ENCODE results near the gene STK32B. TPM values are rescaled to one million over a fixed set of nuclear protein-coding genes. Genes with fewer than 3 reads are reported as not detected.
A peak's percentile ranks its signal among the peaks of the same experiment; 100 is the strongest.

Gene STK32B
- polyA plus RNA-seq, 2 of the 4 experiments (the other 2 are of a cell fraction): 7.6 to 12.1 TPM

DNA sequence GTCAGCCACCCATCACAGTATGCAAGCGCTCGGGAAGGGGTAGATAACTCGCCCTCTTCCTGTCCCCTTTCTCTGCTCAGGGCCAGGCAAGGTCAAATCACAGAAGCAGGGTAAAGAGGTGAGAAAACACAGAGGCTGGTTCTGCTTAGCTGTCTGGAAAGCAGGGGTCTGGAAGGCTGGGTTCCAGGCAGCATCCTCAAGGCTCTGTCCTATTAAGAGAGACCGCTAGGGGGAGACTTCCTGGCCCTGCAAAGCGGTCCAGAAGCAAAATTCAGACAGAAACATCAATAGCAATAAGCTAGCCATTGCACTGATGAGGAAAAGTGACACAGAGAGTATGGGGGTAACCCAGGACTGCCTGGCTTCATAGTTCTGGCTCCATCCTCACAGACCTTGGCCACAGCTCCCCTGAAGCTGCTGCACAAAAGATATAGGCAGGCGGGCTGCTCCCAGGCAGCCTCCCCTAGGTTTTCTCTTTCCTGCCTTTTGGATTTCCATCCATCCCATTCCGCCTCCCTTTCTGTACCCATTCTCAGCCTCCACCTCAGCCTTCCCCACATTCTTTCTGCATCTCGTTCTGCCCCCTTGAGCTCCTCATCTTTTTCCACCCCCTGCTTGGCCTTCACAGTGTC, 348.6 kb downstream of the STK32B start:
- H3K4me3 ChIP-seq: no peak overlapping the region
- WGBS (ENCODE audit: missing lambda C conversion rate): 69% methylated on average over 8 of the region's 8 CpGs
- no peaks in the 10 kb centered on the region; the same call in 1 of the 3 replicates for H3K9me3 ChIP-seq
- no peak overlapping the region for H3K4me2 ChIP-seq
- DNase-seq (ENCODE audit: low read depth in 1 of 2, low spot score in 1 of 2) (peak; percentile 24 to 36), ATAC-seq (peak in 1 of 2 experiments; percentile 79; a peak in 3 of 6 replicates), FAIRE-seq (no peak)
- TF ChIP-seq CBX2 (IDR thresholded peaks at IDR 0.05; ENCODE audit: borderline replicate concordance, low read depth) (no peak), SMC3 (IDR thresholded peaks at IDR 0.05) (peak; percentile 43), RAD21 (conservative IDR thresholded peaks at IDR 0.05 in 1 of 2, IDR thresholded peaks at IDR 0.05 in 1 of 2) (peak; percentile 35 to 53; a peak in 3 of 5 replicates), MAFK (IDR thresholded peaks at IDR 0.05; ENCODE audit: partially characterized antibody) (no peak)
- TF ChIP-seq, protein P1, sequence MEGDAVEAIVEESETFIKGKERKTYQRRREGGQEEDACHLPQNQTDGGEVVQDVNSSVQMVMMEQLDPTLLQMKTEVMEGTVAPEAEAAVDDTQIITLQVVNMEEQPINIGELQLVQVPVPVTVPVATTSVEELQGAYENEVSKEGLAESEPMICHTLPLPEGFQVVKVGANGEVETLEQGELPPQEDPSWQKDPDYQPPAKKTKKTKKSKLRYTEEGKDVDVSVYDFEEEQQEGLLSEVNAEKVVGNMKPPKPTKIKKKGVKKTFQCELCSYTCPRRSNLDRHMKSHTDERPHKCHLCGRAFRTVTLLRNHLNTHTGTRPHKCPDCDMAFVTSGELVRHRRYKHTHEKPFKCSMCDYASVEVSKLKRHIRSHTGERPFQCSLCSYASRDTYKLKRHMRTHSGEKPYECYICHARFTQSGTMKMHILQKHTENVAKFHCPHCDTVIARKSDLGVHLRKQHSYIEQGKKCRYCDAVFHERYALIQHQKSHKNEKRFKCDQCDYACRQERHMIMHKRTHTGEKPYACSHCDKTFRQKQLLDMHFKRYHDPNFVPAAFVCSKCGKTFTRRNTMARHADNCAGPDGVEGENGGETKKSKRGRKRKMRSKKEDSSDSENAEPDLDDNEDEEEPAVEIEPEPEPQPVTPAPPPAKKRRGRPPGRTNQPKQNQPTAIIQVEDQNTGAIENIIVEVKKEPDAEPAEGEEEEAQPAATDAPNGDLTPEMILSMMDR (IDR thresholded peaks at IDR 0.05): peak; percentile 49
- no peak overlapping the region for H3K27ac ChIP-seq
- CTCF ChIA-PET: interaction anchor here (0.6 to 1.8 kb wide), 25 partner anchors 9 to 597 kb away, joined by 3 to 8 read pairs (median 4); partner anchors contain the start of gene EVC2
- POLR2A ChIA-PET: no interaction called here
- no peaks in the 10 kb centered on the region for H3K4me1 ChIP-seq

GRCh38 chr4:5403746-5404497, 352.6 kb downstream of the STK32B start:
- POLR2A ChIA-PET: no interaction called here
- WGBS (ENCODE audit: missing lambda C conversion rate): 90% methylated on average over 7 of the region's 7 CpGs
- Histone ChIP-seq H3K4me3 (no peak overlapping the region), H3K4me1 (no peaks in the 10 kb centered on the region), H3K9me3 (peaks cover 6% of the 10 kb centered on the region), H3K4me2 (no peak overlapping the region), H3K27ac (no peak overlapping the region)
- FAIRE-seq: no peak
- CTCF ChIA-PET: no interaction called here
- TF ChIP-seq MYC (IDR thresholded peaks at IDR 0.05; ENCODE audit: borderline replicate concordance, low read length) (no peak), FOXS1 (CRISPR knock-in tag; IDR thresholded peaks at IDR 0.05) (no peak), HES2 (IDR thresholded peaks at IDR 0.05) (no peak), JUNB (IDR thresholded peaks at IDR 0.05) (no peak), RARB (CRISPR knock-in tag; IDR thresholded peaks at IDR 0.05) (no peak), MAFK (IDR thresholded peaks at IDR 0.05; ENCODE audit: partially characterized antibody) (no peak), EP300 (IDR thresholded peaks at IDR 0.05) (no peak), JUN (IDR thresholded peaks at IDR 0.05) (no peak), HEYL (CRISPR knock-in tag; IDR thresholded peaks at IDR 0.05) (no peak), HOXB13 (CRISPR knock-in tag; IDR thresholded peaks at IDR 0.05; ENCODE audit: low read depth) (no peak), BHLHE40 (IDR thresholded peaks at IDR 0.05; ENCODE audit: low read depth, low read length) (no peak)
- TF ChIP-seq, protein P2, sequence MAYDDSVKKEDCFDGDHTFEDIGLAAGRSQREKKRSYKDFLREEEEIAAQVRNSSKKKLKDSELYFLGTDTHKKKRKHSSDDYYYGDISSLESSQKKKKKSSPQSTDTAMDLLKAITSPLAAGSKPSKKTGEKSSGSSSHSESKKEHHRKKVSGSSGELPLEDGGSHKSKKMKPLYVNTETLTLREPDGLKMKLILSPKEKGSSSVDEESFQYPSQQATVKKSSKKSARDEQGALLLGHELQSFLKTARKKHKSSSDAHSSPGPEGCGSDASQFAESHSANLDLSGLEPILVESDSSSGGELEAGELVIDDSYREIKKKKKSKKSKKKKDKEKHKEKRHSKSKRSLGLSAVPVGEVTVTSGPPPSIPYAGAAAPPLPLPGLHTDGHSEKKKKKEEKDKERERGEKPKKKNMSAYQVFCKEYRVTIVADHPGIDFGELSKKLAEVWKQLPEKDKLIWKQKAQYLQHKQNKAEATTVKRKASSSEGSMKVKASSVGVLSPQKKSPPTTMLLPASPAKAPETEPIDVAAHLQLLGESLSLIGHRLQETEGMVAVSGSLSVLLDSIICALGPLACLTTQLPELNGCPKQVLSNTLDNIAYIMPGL (CRISPR knock-in tag; IDR thresholded peaks at IDR 0.05; ENCODE audit: borderline replicate concordance): no peak
- TF ChIP-seq, protein P1 (IDR thresholded peaks at IDR 0.05): no peak
- TF ChIP-seq, protein P3, sequence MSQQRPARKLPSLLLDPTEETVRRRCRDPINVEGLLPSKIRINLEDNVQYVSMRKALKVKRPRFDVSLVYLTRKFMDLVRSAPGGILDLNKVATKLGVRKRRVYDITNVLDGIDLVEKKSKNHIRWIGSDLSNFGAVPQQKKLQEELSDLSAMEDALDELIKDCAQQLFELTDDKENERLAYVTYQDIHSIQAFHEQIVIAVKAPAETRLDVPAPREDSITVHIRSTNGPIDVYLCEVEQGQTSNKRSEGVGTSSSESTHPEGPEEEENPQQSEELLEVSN (IDR thresholded peaks at IDR 0.05; ENCODE audit: borderline replicate concordance, low read depth): no peak
- TF ChIP-seq, protein P4, sequence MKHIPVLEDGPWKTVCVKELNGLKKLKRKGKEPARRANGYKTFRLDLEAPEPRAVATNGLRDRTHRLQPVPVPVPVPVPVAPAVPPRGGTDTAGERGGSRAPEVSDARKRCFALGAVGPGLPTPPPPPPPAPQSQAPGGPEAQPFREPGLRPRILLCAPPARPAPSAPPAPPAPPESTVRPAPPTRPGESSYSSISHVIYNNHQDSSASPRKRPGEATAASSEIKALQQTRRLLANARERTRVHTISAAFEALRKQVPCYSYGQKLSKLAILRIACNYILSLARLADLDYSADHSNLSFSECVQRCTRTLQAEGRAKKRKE (CRISPR knock-in tag; IDR thresholded peaks at IDR 0.05; ENCODE audit: low read depth): no peak
- ATAC-seq: no peak
- DNase-seq (ENCODE audit: low read depth in 1 of 2, low spot score in 1 of 2): no peak

Measured in A549 (cell line).